ENCODE data around the gene TNFAIP8L2. TPM values are rescaled to one million over a fixed set of nuclear protein-coding genes. Genes with fewer than 3 reads are reported as not detected.

The TNFAIP8L2 gene
- polyA plus RNA-seq, 1 experiment: not detected

DNA sequence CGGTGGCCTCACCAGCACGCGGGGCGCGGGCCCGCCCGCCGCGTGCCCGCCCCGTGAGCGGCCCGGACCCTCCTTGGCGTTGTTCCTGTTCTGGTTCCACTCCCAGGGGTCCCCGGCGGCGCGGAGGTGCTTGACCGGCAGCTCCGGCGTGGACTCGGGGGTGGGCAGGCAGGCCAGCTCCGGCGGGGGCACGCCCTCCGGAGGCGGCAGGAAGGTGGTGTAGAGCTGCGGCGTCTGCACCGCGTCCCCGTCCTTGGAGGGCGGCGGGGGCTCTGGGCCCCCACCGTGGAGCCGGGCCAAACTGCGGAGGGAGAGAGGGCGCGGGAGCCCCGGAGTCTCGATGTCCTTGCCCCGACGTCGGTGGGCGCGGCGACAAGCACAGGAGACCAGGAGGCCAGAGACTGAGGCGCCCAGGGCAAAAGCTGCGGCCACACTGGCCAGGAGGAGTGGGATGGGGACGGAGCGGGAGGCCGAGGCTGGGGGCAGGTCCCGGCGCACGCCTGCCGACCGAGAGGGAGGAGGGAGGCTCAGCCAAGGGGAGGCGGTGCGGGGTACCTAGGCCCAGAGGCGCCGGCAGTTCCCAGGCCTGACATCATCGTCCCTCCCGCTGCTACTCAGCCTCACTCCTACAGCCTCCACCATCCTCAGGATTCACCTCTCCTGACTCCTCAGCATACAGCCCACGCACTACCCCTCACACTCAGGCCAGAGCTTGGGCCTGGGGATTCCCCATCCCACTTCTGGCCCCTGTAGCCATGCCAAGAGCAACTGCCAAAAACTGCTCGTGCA is 23.2 kb upstream of the TNFAIP8L2 start:
- ChIA-PET POLR2A (no interaction called here), CTCF (interaction anchor here (0.6 to 1.5 kb wide), 2 partner anchors 22 to 286 kb away, joined by 3 to 4 read pairs; no protein-coding TSS in a partner anchor)
- DNase-seq (ENCODE audit: low read depth): no peak
- no peaks in the 10 kb centered on the region for H3K27me3 ChIP-seq (ENCODE audit: control insufficient read depth, insufficient read depth, low read length)
- TF ChIP-seq, protein P1, sequence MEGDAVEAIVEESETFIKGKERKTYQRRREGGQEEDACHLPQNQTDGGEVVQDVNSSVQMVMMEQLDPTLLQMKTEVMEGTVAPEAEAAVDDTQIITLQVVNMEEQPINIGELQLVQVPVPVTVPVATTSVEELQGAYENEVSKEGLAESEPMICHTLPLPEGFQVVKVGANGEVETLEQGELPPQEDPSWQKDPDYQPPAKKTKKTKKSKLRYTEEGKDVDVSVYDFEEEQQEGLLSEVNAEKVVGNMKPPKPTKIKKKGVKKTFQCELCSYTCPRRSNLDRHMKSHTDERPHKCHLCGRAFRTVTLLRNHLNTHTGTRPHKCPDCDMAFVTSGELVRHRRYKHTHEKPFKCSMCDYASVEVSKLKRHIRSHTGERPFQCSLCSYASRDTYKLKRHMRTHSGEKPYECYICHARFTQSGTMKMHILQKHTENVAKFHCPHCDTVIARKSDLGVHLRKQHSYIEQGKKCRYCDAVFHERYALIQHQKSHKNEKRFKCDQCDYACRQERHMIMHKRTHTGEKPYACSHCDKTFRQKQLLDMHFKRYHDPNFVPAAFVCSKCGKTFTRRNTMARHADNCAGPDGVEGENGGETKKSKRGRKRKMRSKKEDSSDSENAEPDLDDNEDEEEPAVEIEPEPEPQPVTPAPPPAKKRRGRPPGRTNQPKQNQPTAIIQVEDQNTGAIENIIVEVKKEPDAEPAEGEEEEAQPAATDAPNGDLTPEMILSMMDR (IDR thresholded peaks at IDR 0.05; ENCODE audit: insufficient read depth, low read depth, low read length): no peak
- no peak overlapping the region for H3K4me3 ChIP-seq (ENCODE audit: low read depth, low read length)
- H3K36me3 ChIP-seq (ENCODE audit: control insufficient read depth, insufficient read depth, low read length): no peaks in the 10 kb centered on the region

DNA sequence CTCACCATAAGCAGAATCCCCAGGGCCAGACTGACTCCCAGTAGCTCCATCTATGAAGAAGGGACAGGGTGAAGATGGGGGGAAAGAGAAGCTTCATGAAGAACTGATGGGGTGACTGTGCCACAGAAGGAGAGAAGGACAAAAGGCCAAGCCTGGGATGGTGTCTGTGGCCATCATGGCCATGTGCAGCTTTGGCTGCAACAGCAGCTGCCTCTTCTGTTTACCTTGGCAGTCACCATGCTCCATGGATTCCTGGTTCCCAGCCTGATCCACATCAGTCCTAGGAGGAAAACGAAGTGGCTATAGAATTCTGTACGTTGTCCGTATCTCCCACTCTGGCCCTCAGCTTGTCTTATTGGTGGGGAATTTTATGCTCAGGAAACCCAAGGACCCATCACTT is 22.1 kb upstream of the TNFAIP8L2 start:
- H3K36me3 ChIP-seq (ENCODE audit: control insufficient read depth, insufficient read depth, low read length): no peaks in the 10 kb centered on the region
- DNase-seq (ENCODE audit: low read depth): no peak
- H3K4me3 ChIP-seq (ENCODE audit: low read depth, low read length): no peak overlapping the region
- TF ChIP-seq, protein P1 (IDR thresholded peaks at IDR 0.05; ENCODE audit: insufficient read depth, low read depth, low read length): no peak
- H3K27me3 ChIP-seq (ENCODE audit: control insufficient read depth, insufficient read depth, low read length): no peaks in the 10 kb centered on the region
- CTCF ChIA-PET: interaction anchor here (1.3 to 1.5 kb wide), 2 partner anchors 21 to 35 kb away, joined by 3 read pairs; no protein-coding TSS in a partner anchor
- POLR2A ChIA-PET: no interaction called here

DNA sequence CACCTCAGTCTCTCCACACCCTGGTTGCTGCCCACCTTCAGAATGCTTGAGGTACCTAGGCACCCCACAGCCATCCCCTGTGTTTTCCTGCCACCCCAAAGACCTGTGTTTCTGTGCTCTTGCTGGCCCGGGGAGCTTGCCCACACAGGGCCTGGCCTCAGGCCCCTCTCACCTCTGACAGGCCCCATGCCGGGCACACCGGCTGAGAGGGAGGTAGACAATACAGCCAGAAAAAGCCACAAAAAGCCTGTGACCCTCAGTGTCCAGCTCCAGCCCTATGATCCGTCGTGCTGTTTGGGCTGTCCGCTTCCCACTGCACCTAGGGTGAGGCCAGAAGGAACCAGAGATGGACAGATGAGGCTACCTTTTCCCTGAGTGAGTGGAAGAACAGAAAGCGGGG is 21.5 kb upstream of the TNFAIP8L2 start:
- TF ChIP-seq, protein P1 (IDR thresholded peaks at IDR 0.05; ENCODE audit: insufficient read depth, low read depth, low read length): no peak
- ChIA-PET POLR2A (no interaction called here), CTCF (interaction anchor here (1.3 to 1.6 kb wide), 2 partner anchors 17 to 35 kb away, joined by 3 read pairs; no protein-coding TSS in a partner anchor)
- no peaks in the 10 kb centered on the region for H3K27me3 ChIP-seq (ENCODE audit: control insufficient read depth, insufficient read depth, low read length)
- no peak overlapping the region for H3K4me3 ChIP-seq (ENCODE audit: low read depth, low read length)
- no peak for DNase-seq (ENCODE audit: low read depth)
- no peaks in the 10 kb centered on the region for H3K36me3 ChIP-seq (ENCODE audit: control insufficient read depth, insufficient read depth, low read length)

DNA sequence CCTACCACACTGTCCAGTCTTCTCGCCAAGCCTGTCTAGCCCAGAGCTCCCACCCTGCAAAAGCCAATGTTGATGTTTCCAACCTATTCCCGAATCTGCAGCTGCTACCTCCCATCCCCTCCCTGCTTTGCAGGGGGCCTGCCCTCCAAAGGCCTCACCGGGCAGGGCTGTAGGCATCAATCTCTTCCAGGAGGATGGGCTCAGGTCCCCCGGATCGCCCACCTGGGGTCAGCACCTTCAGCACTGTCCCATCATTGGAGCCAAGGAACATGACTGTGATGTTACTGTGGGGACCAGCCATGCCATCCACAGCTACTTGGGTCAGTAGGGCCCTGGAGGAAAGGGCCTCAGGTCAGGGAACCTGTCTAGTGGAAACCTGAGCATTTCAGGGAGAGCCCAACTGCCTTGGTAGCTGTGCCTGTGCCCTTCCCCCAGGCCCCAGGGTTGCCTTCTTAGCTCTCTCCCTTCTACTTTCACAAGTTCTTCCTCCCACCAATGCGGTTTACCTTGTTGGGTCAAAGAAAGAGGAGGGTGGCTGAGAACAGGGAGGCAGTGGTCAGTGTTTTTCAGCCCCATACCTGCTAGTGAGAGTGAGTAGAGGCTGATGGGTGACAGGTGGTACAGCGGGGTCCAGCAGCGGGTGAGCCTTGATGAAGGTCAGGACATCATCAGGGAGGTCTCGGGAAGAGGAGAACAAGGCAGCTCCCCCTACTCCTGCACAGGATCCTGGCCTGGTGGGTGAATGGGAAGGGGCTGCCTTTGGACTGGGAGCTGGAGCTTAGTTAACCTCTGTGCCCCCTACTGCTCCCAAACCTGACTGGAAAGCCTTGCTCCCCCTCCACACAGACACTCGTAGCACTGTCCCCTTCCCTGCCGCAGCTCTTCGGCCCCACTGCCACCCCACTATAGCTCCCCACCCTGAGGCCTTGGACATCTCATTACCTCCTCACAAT is 20.7 kb upstream of the TNFAIP8L2 start:
- Histone ChIP-seq H3K4me3 (ENCODE audit: low read depth, low read length) (no peak overlapping the region), H3K36me3 (ENCODE audit: control insufficient read depth, insufficient read depth, low read length) (no peaks in the 10 kb centered on the region), H3K27me3 (ENCODE audit: control insufficient read depth, insufficient read depth, low read length) (no peaks in the 10 kb centered on the region)
- TF ChIP-seq, protein P1 (IDR thresholded peaks at IDR 0.05; ENCODE audit: insufficient read depth, low read depth, low read length): no peak
- ChIA-PET POLR2A (no interaction called here), CTCF (interaction anchor here (1.3 to 1.6 kb wide), 2 partner anchors 18 to 36 kb away, joined by 3 read pairs; no protein-coding TSS in a partner anchor)
- DNase-seq (ENCODE audit: low read depth): no peak

DNA sequence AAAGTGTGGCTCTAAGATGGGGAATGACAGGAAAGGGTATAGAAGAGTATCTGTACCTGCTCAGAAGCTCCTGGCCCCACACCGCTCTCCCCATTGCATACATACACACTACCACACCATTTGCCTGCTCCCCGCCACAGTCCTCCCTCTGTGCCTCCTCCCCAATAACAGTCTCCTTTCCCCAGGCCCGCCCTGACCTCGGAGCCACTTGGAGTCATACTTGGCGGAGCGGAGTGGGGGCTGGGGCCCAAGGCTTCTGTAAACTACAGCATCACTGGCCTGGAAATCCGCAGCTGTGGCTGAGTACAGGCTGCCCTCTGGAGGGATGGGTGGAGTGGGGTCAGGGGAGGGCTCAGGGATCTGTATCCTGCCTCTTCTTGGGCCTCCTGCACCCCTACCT is 18.7 kb upstream of the TNFAIP8L2 start:
- no peaks in the 10 kb centered on the region for H3K36me3 ChIP-seq (ENCODE audit: control insufficient read depth, insufficient read depth, low read length)
- TF ChIP-seq, protein P1 (IDR thresholded peaks at IDR 0.05; ENCODE audit: insufficient read depth, low read depth, low read length): no peak
- H3K4me3 ChIP-seq (ENCODE audit: low read depth, low read length): no peak overlapping the region
- H3K27me3 ChIP-seq (ENCODE audit: control insufficient read depth, insufficient read depth, low read length): no peaks in the 10 kb centered on the region
- POLR2A ChIA-PET: no interaction called here
- CTCF ChIA-PET: interaction anchor here (0.9 kb wide), 1 partner anchor 38 kb away, joined by 3 read pairs; no protein-coding TSS in a partner anchor
- no peak for DNase-seq (ENCODE audit: low read depth)

All from BJ (cell line).